T follicular helper cell (primary cell): ENCODE results near the gene PPP2R5C.

Experiments
- DNase-seq: peaks from one replicate; pipeline ENCODE4 v3.0.0-alpha.2; 2020; ENCODE audit warnings: low read depth

The PPP2R5C gene

GRCh38 chr14:101887219-101887618 lies 125.7 kb downstream of the PPP2R5C start:
- DNase-seq = no peak

- no peak for DNase-seq
Observed at GRCh38 chr14:101888182-101888581, 126.7 kb downstream of the PPP2R5C start.

GRCh38 chr14:101889366-101889765 lies 127.9 kb downstream of the PPP2R5C start:
- DNase-seq = no peak

GRCh38 chr14:101889898-101890297 lies 128.4 kb downstream of the PPP2R5C start:
- no peak for DNase-seq

GRCh38 chr14:101891471-101891870 lies 130.0 kb downstream of the PPP2R5C start:
- no peak for DNase-seq

- no peak for DNase-seq
Observed at GRCh38 chr14:101893759-101894158, 132.2 kb downstream of the PPP2R5C start.

GRCh38 chr14:101894365-101895081 lies 133.0 kb downstream of the PPP2R5C start:
- DNase-seq = no peak

GRCh38 chr14:101895256-101895655 lies 133.7 kb downstream of the PPP2R5C start:
- no peak for DNase-seq

- DNase-seq = no peak
Observed at GRCh38 chr14:101897326-101897725, 135.8 kb downstream of the PPP2R5C start.

GRCh38 chr14:101898416-101898815 lies 136.9 kb downstream of the PPP2R5C start:
- no peak for DNase-seq

- no peak for DNase-seq
Observed at GRCh38 chr14:101899263-101899662, 137.8 kb downstream of the PPP2R5C start.

- no peak for DNase-seq
Observed at GRCh38 chr14:101900253-101900652, 138.7 kb downstream of the PPP2R5C start.

GRCh38 chr14:101903111-101903561 lies 141.6 kb downstream of the PPP2R5C start:
- DNase-seq = no peak

GRCh38 chr14:101905614-101906013 lies 144.1 kb downstream of the PPP2R5C start:
- no peak for DNase-seq

GRCh38 chr14:101906645-101907044 lies 145.1 kb downstream of the PPP2R5C start:
- DNase-seq = no peak

- DNase-seq = no peak
Observed at GRCh38 chr14:101907619-101908018, 146.1 kb downstream of the PPP2R5C start.

GRCh38 chr14:101908795-101909194 lies 147.3 kb downstream of the PPP2R5C start:
- no peak for DNase-seq

- DNase-seq = no peak
Observed at GRCh38 chr14:101909371-101910096, 148.0 kb downstream of the PPP2R5C start.

- no peak for DNase-seq
Observed at GRCh38 chr14:101912841-101913240, 151.3 kb downstream of the PPP2R5C start.

GRCh38 chr14:101914083-101914482 lies 152.6 kb downstream of the PPP2R5C start:
- no peak for DNase-seq

GRCh38 chr14:101915871-101916815 lies 154.6 kb downstream of the PPP2R5C start:
- DNase-seq = no peak

GRCh38 chr14:101916816-101917412 lies 155.4 kb downstream of the PPP2R5C start:
- DNase-seq = no peak
